ENCODE measurements around the gene FUCA2.

FUCA2 gene

DNA sequence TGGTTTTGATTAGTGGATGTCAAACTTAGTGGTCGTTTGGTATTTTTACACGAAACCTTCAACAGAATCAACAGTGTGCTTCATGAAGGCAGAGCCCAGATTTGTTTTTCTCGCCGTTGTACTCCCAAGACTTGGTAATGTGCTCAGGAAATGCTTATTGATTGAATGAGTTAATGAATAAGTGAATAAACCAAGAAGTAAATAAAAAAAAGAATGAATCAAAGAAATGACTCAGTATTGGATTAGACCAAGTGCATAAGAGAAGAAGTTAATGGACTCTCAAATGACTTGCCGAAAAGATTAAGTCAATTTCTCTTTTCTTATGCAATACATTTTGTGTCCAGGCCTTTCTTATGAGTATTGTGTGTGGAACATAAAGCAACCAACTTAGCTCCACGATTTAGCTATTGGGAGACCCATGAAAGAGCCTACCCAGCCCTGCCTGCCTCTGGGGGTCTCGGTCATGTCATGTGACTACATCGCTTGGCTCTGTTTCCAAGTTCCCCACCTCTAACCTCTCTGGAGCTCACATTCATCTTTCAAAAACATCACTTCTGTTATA lies 10.6 kb upstream of the FUCA2 start:
- Histone ChIP-seq H3K23ac (ENCODE audit: low read length) (no peak overlapping the region), H3K4me1 (ENCODE audit: control insufficient read depth, low read depth, low read length) (no peaks in the 10 kb centered on the region), H4K5ac (ENCODE audit: low read length) (no peak overlapping the region), H3K9ac (ENCODE audit: low read length) (no peak overlapping the region), H3K27me3 (ENCODE audit: insufficient read depth, low read length, poor library complexity) (no peaks in the 10 kb centered on the region), H3K18ac (ENCODE audit: low read length) (no peak overlapping the region), H3K79me2 (ENCODE audit: control insufficient read depth, insufficient read depth, low read length) (no peaks in the 10 kb centered on the region), H3K4me2 (ENCODE audit: low read length) (no peak overlapping the region), H3K4ac (ENCODE audit: low read depth, low read length) (no peak overlapping the region), H2AK5ac (ENCODE audit: low read length) (no peak overlapping the region), H3K79me1 (ENCODE audit: low read length) (no peaks in the 10 kb centered on the region), H2BK5ac (ENCODE audit: low read length) (no peak overlapping the region), H3K27ac (ENCODE audit: low read depth, low read length) (no peak overlapping the region), H3K36me3 (ENCODE audit: control insufficient read depth, insufficient read depth, low read length) (no peaks in the 10 kb centered on the region), H3K56ac (ENCODE audit: low read length) (no peak overlapping the region), H4K8ac (ENCODE audit: low read depth, low read length) (no peak overlapping the region), H2BK15ac (replicated peaks; ENCODE audit: low read depth) (no peak overlapping the region), H2BK120ac (ENCODE audit: low read depth, low read length) (no peak overlapping the region), H3K4me3 (ENCODE audit: low read length) (no peak overlapping the region)
- DNase-seq, result no peak
- WGBS (ENCODE audit: extremely low coverage, insufficient coverage, low lambda C conversion rate), result no CpG with 5 or more reads among the region's 8 CpGs

DNA sequence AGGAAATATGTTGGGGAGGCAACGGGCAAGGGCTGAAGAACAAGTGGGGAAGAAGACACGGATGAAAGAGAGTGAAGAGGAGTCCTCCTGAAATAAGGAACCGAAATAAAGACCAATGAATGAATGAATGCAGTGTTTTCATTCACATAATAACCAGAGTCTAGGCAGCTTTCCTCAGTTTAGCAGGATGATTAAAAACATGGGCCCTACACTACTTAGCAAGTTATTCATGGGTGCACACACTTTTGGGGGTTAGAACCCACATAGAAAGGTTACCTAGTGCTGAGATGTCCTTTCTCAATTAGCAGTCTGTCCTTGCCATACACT lies 5.9 kb upstream of the FUCA2 start:
- Histone ChIP-seq H3K27ac (ENCODE audit: low read depth, low read length) (no peak overlapping the region), H4K8ac (ENCODE audit: low read depth, low read length) (no peak overlapping the region), H3K4me3 (ENCODE audit: low read length) (no peak overlapping the region), H3K9ac (ENCODE audit: low read length) (no peak overlapping the region), H2BK15ac (replicated peaks; ENCODE audit: low read depth) (no peak overlapping the region), H3K79me2 (ENCODE audit: control insufficient read depth, insufficient read depth, low read length) (no peaks in the 10 kb centered on the region), H3K23ac (ENCODE audit: low read length) (no peak overlapping the region), H3K36me3 (ENCODE audit: control insufficient read depth, insufficient read depth, low read length) (no peaks in the 10 kb centered on the region), H2BK120ac (ENCODE audit: low read depth, low read length) (no peak overlapping the region), H3K27me3 (ENCODE audit: insufficient read depth, low read length, poor library complexity) (no peaks in the 10 kb centered on the region), H2AK5ac (ENCODE audit: low read length) (no peak overlapping the region), H3K4me2 (ENCODE audit: low read length) (no peak overlapping the region), H3K4me1 (ENCODE audit: control insufficient read depth, low read depth, low read length) (no peaks in the 10 kb centered on the region), H3K56ac (ENCODE audit: low read length) (no peak overlapping the region), H3K18ac (ENCODE audit: low read length) (no peak overlapping the region), H3K79me1 (ENCODE audit: low read length) (no peaks in the 10 kb centered on the region), H3K4ac (ENCODE audit: low read depth, low read length) (no peak overlapping the region), H2BK5ac (ENCODE audit: low read length) (no peak overlapping the region), H4K5ac (ENCODE audit: low read length) (no peak overlapping the region)
- no CpG with 5 or more reads among the region's 3 CpGs for WGBS (ENCODE audit: extremely low coverage, insufficient coverage, low lambda C conversion rate)
- no peak for DNase-seq

DNA sequence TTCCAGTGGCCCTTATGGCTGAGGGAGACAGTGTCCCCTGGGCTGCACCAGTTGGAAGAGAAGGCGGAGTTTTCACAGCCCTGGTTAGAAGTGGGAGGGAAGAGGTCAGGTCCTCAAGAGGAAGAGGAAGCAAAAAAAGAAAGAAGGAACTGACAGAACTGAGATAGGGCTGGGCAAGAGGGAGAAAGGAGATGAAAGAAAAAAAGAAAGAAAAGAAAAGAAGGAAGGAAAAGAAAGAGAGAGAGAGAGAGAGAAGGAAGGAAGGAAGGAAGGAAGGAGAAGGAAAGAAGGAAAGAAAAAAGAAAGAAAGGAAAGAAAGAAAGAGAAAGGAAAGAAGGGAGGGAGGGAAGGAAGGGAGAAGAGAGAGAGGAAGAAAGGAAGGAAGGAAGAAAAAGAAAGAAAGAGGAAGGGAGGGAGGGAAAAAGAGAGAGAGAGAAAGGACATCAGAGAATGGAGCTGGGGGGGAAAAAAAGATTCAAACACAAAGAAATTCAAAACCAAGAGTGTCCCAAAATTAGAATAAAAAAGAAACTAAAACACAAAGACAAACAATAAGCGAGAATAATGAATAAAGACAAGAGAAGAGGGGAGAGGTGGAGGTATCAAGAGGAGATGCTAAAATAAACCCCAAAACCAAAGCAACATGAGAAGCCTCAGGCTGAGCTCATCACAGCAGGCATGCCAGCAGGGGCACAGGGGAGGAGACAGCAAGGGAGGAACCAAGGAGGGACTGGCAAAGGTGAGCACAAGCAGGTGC lies 5.3 kb upstream of the FUCA2 start:
- Histone ChIP-seq H3K79me2 (ENCODE audit: control insufficient read depth, insufficient read depth, low read length) (no peaks in the 10 kb centered on the region), H3K4me2 (ENCODE audit: low read length) (no peak overlapping the region), H3K36me3 (ENCODE audit: control insufficient read depth, insufficient read depth, low read length) (no peaks in the 10 kb centered on the region), H2BK15ac (replicated peaks; ENCODE audit: low read depth) (no peak overlapping the region), H2BK5ac (ENCODE audit: low read length) (no peak overlapping the region), H3K27ac (ENCODE audit: low read depth, low read length) (no peak overlapping the region), H2BK120ac (ENCODE audit: low read depth, low read length) (no peak overlapping the region), H3K79me1 (ENCODE audit: low read length) (no peaks in the 10 kb centered on the region), H3K23ac (ENCODE audit: low read length) (no peak overlapping the region), H3K18ac (ENCODE audit: low read length) (no peak overlapping the region), H3K4me3 (ENCODE audit: low read length) (no peak overlapping the region), H3K27me3 (ENCODE audit: insufficient read depth, low read length, poor library complexity) (no peaks in the 10 kb centered on the region), H2AK5ac (ENCODE audit: low read length) (no peak overlapping the region), H3K4ac (ENCODE audit: low read depth, low read length) (no peak overlapping the region), H3K9ac (ENCODE audit: low read length) (no peak overlapping the region), H3K56ac (ENCODE audit: low read length) (no peak overlapping the region), H3K4me1 (ENCODE audit: control insufficient read depth, low read depth, low read length) (no peaks in the 10 kb centered on the region), H4K5ac (ENCODE audit: low read length) (no peak overlapping the region), H4K8ac (ENCODE audit: low read depth, low read length) (no peak overlapping the region)
- no peak for DNase-seq
- WGBS (ENCODE audit: extremely low coverage, insufficient coverage, low lambda C conversion rate), result no CpG with 5 or more reads among the region's 2 CpGs

DNA sequence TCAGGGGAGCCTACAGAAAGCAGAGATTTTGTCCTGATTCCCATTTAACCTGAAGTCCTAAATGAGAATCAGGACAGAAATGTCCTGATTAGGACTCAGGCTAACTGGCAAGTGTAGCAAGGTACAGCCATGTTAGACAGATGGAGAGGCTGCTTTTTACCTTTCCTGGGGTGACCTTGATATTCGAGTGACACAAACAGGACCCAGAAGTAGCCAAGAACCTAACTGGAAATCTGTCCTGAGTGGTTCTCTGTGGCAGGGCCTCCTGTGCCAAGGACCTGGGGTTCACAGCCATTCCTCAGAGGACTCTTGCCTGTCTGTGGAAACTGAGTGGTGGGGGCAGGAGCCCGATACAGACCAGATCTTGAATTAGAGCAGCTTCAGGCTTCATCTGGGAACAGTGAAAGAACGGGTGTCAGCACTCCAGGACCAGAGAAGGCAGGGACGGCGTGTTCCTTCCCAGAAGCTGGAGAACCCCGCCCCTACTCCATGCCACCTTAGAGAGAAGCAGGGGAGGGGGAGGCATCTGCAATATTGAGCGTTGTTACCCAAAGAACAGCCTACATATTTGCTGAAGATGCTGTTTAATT lies 4.3 kb upstream of the FUCA2 start:
- no peak overlapping the region for H3K4me2 ChIP-seq (ENCODE audit: low read length)
- H2AK5ac ChIP-seq (ENCODE audit: low read length), result no peak overlapping the region
- H3K79me2 ChIP-seq (ENCODE audit: control insufficient read depth, insufficient read depth, low read length), result no peaks in the 10 kb centered on the region

DNA sequence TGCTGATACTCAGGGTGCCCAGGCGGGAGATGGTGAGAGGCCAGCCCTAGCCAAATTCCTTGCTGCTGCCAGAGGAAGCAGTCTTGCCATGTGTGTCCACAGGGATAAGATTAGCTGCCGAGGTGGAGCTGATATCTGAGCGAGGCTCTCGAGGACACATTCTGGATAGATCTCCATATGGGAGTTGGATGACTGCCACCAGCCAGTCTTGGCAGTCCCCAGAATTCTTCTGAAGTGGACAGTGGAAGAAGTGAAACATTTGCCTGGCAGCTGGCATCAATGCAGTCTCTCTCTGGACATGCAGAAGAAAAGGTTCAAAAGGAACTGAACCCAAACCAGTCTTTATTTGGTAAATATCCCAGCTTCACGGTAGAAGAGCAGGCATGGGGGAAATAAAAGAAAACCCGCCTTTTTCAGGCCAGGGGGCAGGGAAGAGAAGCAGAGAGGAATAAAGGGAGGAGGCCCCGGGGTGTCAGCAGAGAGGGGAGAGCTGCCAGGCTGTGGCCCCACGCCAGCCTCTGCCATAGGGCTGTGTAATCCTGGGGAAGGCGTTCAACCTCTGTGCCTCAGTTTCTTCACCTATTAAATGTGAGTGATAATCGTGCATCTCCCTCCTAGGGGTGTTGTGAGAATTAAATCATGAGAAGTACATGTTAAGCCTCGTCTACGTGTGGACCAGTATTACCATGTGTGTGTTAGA lies 3.7 kb upstream of the FUCA2 start:
- Histone ChIP-seq H2BK120ac (ENCODE audit: low read depth, low read length) (no peak overlapping the region), H3K4ac (ENCODE audit: low read depth, low read length) (no peak overlapping the region), H3K23ac (ENCODE audit: low read length) (no peak overlapping the region), H3K9ac (ENCODE audit: low read length) (no peak overlapping the region), H3K79me1 (ENCODE audit: low read length) (no peaks in the 10 kb centered on the region), H3K56ac (ENCODE audit: low read length) (no peak overlapping the region), H3K27ac (ENCODE audit: low read depth, low read length) (no peak overlapping the region), H3K36me3 (ENCODE audit: control insufficient read depth, insufficient read depth, low read length) (no peaks in the 10 kb centered on the region), H3K79me2 (ENCODE audit: control insufficient read depth, insufficient read depth, low read length) (no peaks in the 10 kb centered on the region), H2BK15ac (replicated peaks; ENCODE audit: low read depth) (no peak overlapping the region), H3K18ac (ENCODE audit: low read length) (no peak overlapping the region), H3K4me3 (ENCODE audit: low read length) (no peak overlapping the region), H2BK5ac (ENCODE audit: low read length) (no peak overlapping the region), H3K4me2 (ENCODE audit: low read length) (no peak overlapping the region), H4K8ac (ENCODE audit: low read depth, low read length) (no peak overlapping the region), H3K27me3 (ENCODE audit: insufficient read depth, low read length, poor library complexity) (no peaks in the 10 kb centered on the region), H3K4me1 (ENCODE audit: control insufficient read depth, low read depth, low read length) (no peaks in the 10 kb centered on the region), H4K5ac (ENCODE audit: low read length) (no peak overlapping the region), H2AK5ac (ENCODE audit: low read length) (no peak overlapping the region)
- DNase-seq, result no peak
- WGBS (ENCODE audit: extremely low coverage, insufficient coverage, low lambda C conversion rate), result no CpG with 5 or more reads among the region's 12 CpGs

More for the DNA sequence above, 4.3 kb upstream of the FUCA2 start:
- H4K5ac ChIP-seq (ENCODE audit: low read length), result no peak overlapping the region
- no peak overlapping the region for H3K56ac ChIP-seq (ENCODE audit: low read length)
- H3K4me3 ChIP-seq (ENCODE audit: low read length), result no peak overlapping the region
- no peak overlapping the region for H2BK15ac ChIP-seq (replicated peaks; ENCODE audit: low read depth)
- H4K8ac ChIP-seq (ENCODE audit: low read depth, low read length), result no peak overlapping the region
- H3K79me1 ChIP-seq (ENCODE audit: low read length), result no peaks in the 10 kb centered on the region
- no peaks in the 10 kb centered on the region for H3K27me3 ChIP-seq (ENCODE audit: insufficient read depth, low read length, poor library complexity)
- DNase-seq, result no peak
- H3K4me1 ChIP-seq (ENCODE audit: control insufficient read depth, low read depth, low read length), result no peaks in the 10 kb centered on the region
- WGBS (ENCODE audit: extremely low coverage, insufficient coverage, low lambda C conversion rate), result no CpG with 5 or more reads among the region's 7 CpGs
- no peak overlapping the region for H3K27ac ChIP-seq (ENCODE audit: low read depth, low read length)
- H2BK5ac ChIP-seq (ENCODE audit: low read length), result no peak overlapping the region
- no peaks in the 10 kb centered on the region for H3K36me3 ChIP-seq (ENCODE audit: control insufficient read depth, insufficient read depth, low read length)
- H3K18ac ChIP-seq (ENCODE audit: low read length), result no peak overlapping the region
- no peak overlapping the region for H3K9ac ChIP-seq (ENCODE audit: low read length)
- no peak overlapping the region for H3K4ac ChIP-seq (ENCODE audit: low read depth, low read length)
- H2BK120ac ChIP-seq (ENCODE audit: low read depth, low read length), result no peak overlapping the region
- H3K23ac ChIP-seq (ENCODE audit: low read length), result no peak overlapping the region
